ENCODE measurements around the gene SCUBE3. TPM values are rescaled to one million over a fixed set of nuclear protein-coding genes. Genes with fewer than 3 reads are reported as not detected.

SCUBE3 gene
- total and polyA plus RNA-seq, 2 of the 8 experiments (the other 6 are each of a cell fraction or from before 2014, with no cell fraction given) = 0.80 to 1.0 TPM

DNA sequence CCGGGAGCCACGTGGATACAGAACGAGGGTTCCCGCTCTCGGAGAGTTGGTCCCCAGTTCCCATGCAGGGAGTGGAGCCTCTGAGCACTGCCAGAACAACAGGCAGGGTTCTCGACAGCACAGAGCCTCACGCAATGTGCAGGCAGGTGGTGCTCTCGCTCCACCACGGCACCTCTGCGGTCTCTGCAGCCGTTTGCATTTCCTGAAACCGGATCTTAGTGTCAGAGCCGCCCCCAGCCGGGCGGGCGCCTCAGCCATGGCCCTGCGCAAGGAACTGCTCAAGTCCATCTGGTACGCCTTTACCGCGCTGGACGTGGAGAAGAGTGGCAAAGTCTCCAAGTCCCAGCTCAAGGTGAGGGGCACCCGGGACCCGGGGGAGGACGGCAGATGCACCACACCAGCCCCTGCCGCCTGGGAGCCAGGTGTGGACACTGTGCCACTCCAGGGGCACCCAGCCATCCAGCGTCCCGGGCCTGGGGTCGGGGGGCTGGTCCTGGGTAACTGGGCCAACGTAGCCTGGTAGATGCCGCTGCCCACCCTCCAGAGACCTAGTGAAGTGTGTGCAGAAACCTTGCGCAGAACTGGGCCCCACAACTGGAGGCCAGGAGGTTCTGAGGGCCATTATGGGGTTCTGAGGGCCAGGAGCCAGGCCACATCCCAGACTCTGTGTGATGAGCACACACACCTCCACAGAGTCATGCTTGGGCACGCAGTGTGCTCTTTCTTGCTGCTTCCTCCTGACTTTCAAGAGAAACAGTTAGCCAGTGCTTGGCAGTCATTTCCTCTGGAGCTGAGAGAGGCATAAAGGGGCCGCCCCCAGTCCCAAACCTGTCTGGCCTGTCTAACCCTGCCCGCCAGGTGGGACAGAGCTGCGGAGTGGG, 84.1 kb downstream of the SCUBE3 start, which contains the start of gene DEF6 (continued):
- TF ChIP-seq POLR2A (IDR thresholded peaks at IDR 0.05; ENCODE audit: control extremely low read depth in 1 of 2, low read depth in 2 of 2, low read length in 2 of 2) (0 out of 3 replicates have a peak, but pooled peaks of 1 of the 2 experiments have one; percentile 14), POU5F1 (IDR thresholded peaks at IDR 0.05; ENCODE audit: low read depth, low read length) (no peak), BCL11A (IDR thresholded peaks at IDR 0.05; ENCODE audit: low read depth in 2 of 2, low read length in 2 of 2) (no peak), TAF1 (IDR thresholded peaks at IDR 0.05; ENCODE audit: low read depth, low read length) (0 out of 2 replicates have a peak, but pooled peaks have one; percentile 36), EGR1 (IDR thresholded peaks at IDR 0.05; ENCODE audit: borderline replicate concordance, low read depth, low read length) (peak; percentile 71; the same call in 1 of the 2 replicates), KDM4A (IDR thresholded peaks at IDR 0.05; ENCODE audit: low read depth, low read length, severe bottlenecking) (peak; percentile 31)
- TF ChIP-seq, protein P1, sequence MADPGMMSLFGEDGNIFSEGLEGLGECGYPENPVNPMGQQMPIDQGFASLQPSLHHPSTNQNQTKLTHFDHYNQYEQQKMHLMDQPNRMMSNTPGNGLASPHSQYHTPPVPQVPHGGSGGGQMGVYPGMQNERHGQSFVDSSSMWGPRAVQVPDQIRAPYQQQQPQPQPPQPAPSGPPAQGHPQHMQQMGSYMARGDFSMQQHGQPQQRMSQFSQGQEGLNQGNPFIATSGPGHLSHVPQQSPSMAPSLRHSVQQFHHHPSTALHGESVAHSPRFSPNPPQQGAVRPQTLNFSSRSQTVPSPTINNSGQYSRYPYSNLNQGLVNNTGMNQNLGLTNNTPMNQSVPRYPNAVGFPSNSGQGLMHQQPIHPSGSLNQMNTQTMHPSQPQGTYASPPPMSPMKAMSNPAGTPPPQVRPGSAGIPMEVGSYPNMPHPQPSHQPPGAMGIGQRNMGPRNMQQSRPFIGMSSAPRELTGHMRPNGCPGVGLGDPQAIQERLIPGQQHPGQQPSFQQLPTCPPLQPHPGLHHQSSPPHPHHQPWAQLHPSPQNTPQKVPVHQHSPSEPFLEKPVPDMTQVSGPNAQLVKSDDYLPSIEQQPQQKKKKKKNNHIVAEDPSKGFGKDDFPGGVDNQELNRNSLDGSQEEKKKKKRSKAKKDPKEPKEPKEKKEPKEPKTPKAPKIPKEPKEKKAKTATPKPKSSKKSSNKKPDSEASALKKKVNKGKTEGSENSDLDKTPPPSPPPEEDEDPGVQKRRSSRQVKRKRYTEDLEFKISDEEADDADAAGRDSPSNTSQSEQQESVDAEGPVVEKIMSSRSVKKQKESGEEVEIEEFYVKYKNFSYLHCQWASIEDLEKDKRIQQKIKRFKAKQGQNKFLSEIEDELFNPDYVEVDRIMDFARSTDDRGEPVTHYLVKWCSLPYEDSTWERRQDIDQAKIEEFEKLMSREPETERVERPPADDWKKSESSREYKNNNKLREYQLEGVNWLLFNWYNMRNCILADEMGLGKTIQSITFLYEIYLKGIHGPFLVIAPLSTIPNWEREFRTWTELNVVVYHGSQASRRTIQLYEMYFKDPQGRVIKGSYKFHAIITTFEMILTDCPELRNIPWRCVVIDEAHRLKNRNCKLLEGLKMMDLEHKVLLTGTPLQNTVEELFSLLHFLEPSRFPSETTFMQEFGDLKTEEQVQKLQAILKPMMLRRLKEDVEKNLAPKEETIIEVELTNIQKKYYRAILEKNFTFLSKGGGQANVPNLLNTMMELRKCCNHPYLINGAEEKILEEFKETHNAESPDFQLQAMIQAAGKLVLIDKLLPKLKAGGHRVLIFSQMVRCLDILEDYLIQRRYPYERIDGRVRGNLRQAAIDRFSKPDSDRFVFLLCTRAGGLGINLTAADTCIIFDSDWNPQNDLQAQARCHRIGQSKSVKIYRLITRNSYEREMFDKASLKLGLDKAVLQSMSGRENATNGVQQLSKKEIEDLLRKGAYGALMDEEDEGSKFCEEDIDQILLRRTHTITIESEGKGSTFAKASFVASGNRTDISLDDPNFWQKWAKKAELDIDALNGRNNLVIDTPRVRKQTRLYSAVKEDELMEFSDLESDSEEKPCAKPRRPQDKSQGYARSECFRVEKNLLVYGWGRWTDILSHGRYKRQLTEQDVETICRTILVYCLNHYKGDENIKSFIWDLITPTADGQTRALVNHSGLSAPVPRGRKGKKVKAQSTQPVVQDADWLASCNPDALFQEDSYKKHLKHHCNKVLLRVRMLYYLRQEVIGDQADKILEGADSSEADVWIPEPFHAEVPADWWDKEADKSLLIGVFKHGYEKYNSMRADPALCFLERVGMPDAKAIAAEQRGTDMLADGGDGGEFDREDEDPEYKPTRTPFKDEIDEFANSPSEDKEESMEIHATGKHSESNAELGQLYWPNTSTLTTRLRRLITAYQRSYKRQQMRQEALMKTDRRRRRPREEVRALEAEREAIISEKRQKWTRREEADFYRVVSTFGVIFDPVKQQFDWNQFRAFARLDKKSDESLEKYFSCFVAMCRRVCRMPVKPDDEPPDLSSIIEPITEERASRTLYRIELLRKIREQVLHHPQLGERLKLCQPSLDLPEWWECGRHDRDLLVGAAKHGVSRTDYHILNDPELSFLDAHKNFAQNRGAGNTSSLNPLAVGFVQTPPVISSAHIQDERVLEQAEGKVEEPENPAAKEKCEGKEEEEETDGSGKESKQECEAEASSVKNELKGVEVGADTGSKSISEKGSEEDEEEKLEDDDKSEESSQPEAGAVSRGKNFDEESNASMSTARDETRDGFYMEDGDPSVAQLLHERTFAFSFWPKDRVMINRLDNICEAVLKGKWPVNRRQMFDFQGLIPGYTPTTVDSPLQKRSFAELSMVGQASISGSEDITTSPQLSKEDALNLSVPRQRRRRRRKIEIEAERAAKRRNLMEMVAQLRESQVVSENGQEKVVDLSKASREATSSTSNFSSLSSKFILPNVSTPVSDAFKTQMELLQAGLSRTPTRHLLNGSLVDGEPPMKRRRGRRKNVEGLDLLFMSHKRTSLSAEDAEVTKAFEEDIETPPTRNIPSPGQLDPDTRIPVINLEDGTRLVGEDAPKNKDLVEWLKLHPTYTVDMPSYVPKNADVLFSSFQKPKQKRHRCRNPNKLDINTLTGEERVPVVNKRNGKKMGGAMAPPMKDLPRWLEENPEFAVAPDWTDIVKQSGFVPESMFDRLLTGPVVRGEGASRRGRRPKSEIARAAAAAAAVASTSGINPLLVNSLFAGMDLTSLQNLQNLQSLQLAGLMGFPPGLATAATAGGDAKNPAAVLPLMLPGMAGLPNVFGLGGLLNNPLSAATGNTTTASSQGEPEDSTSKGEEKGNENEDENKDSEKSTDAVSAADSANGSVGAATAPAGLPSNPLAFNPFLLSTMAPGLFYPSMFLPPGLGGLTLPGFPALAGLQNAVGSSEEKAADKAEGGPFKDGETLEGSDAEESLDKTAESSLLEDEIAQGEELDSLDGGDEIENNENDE (IDR thresholded peaks at IDR 0.05; ENCODE audit: insufficient replicate concordance, low read length) = no peak
- TF ChIP-seq, protein P2, sequence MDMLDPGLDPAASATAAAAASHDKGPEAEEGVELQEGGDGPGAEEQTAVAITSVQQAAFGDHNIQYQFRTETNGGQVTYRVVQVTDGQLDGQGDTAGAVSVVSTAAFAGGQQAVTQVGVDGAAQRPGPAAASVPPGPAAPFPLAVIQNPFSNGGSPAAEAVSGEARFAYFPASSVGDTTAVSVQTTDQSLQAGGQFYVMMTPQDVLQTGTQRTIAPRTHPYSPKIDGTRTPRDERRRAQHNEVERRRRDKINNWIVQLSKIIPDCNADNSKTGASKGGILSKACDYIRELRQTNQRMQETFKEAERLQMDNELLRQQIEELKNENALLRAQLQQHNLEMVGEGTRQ (IDR thresholded peaks at IDR 0.05; ENCODE audit: low read length) = no peak

Measured in H1 (cell line).